Measurements from ENCODE around the gene HLA-DPB1.

Gene HLA-DPB1

GRCh38 chr6:33105386-33105785 lies 29.6 kb downstream of the HLA-DPB1 start:
- Histone ChIP-seq H3K9me2 (replicated peaks; ENCODE audit: low read depth, low read length) (no peaks in the 10 kb centered on the region), H3K79me2 (ENCODE audit: insufficient read depth, low read length) (no peaks in the 10 kb centered on the region), H3K4me3 (ENCODE audit: low read length, poor library complexity, severe bottlenecking) (no peak overlapping the region), H2AFZ (ENCODE audit: low read length) (no peak overlapping the region), H3K9me3 (ENCODE audit: insufficient read depth, low read depth, low read length) (peaks cover 7% of the 10 kb centered on the region; the same call in 1 of the 2 replicates), H3K9ac (ENCODE audit: low read depth, low read length, poor library complexity, severe bottlenecking) (no peak overlapping the region), H3K4me1 (ENCODE audit: insufficient read depth, low read length, poor library complexity, severe bottlenecking) (no peaks in the 10 kb centered on the region), H4K20me1 (ENCODE audit: insufficient read depth, low read length, poor library complexity, severe bottlenecking) (no peaks in the 10 kb centered on the region), H3K27me3 (ENCODE audit: insufficient read depth, low read length, poor library complexity, severe bottlenecking) (peaks cover 66% of the 10 kb centered on the region), H3K36me3 (ENCODE audit: insufficient read depth, low read length) (no peaks in the 10 kb centered on the region), H3K4me2 (ENCODE audit: low read depth, low read length, poor library complexity, severe bottlenecking) (no peak overlapping the region), H3F3A (ENCODE audit: low read depth) (no peaks in the 10 kb centered on the region)
- TF ChIP-seq EZH2phosphoT487 (IDR thresholded peaks at IDR 0.05; ENCODE audit: borderline replicate concordance) (no peak), CTCF (conservative IDR thresholded peaks at IDR 0.05; ENCODE audit: low read length) (no peak)

GRCh38 chr6:33105916-33106871 lies 30.4 kb downstream of the HLA-DPB1 start:
- Histone ChIP-seq H4K20me1 (ENCODE audit: insufficient read depth, low read length, poor library complexity, severe bottlenecking) (no peaks in the 10 kb centered on the region), H2AFZ (ENCODE audit: low read length) (no peak overlapping the region), H3K4me2 (ENCODE audit: low read depth, low read length, poor library complexity, severe bottlenecking) (no peak overlapping the region), H3K79me2 (ENCODE audit: insufficient read depth, low read length) (no peaks in the 10 kb centered on the region), H3K9me2 (replicated peaks; ENCODE audit: low read depth, low read length) (no peaks in the 10 kb centered on the region), H3K4me3 (ENCODE audit: low read length, poor library complexity, severe bottlenecking) (no peak overlapping the region), H3K9me3 (ENCODE audit: insufficient read depth, low read depth, low read length) (no peaks in the 10 kb centered on the region), H3K36me3 (ENCODE audit: insufficient read depth, low read length) (no peaks in the 10 kb centered on the region), H3K27me3 (ENCODE audit: insufficient read depth, low read length, poor library complexity, severe bottlenecking) (peaks cover 66% of the 10 kb centered on the region), H3K4me1 (ENCODE audit: insufficient read depth, low read length, poor library complexity, severe bottlenecking) (no peaks in the 10 kb centered on the region), H3F3A (ENCODE audit: low read depth) (no peaks in the 10 kb centered on the region), H3K9ac (ENCODE audit: low read depth, low read length, poor library complexity, severe bottlenecking) (no peak overlapping the region)
- TF ChIP-seq CTCF (conservative IDR thresholded peaks at IDR 0.05; ENCODE audit: low read length), result no peak
- no peak for TF ChIP-seq EZH2phosphoT487 (IDR thresholded peaks at IDR 0.05; ENCODE audit: borderline replicate concordance)

GRCh38 chr6:33107641-33108040 lies 31.9 kb downstream of the HLA-DPB1 start:
- Histone ChIP-seq H2AFZ (ENCODE audit: low read length) (no peak overlapping the region), H3K4me3 (ENCODE audit: low read length, poor library complexity, severe bottlenecking) (no peak overlapping the region), H3K79me2 (ENCODE audit: insufficient read depth, low read length) (no peaks in the 10 kb centered on the region), H3K4me1 (ENCODE audit: insufficient read depth, low read length, poor library complexity, severe bottlenecking) (no peaks in the 10 kb centered on the region), H3K4me2 (ENCODE audit: low read depth, low read length, poor library complexity, severe bottlenecking) (no peak overlapping the region), H3K36me3 (ENCODE audit: insufficient read depth, low read length) (no peaks in the 10 kb centered on the region), H3F3A (ENCODE audit: low read depth) (no peaks in the 10 kb centered on the region), H3K9me2 (replicated peaks; ENCODE audit: low read depth, low read length) (no peaks in the 10 kb centered on the region), H3K27me3 (ENCODE audit: insufficient read depth, low read length, poor library complexity, severe bottlenecking) (peaks cover 66% of the 10 kb centered on the region), H3K9me3 (ENCODE audit: insufficient read depth, low read depth, low read length) (no peaks in the 10 kb centered on the region), H3K9ac (ENCODE audit: low read depth, low read length, poor library complexity, severe bottlenecking) (no peak overlapping the region), H4K20me1 (ENCODE audit: insufficient read depth, low read length, poor library complexity, severe bottlenecking) (no peaks in the 10 kb centered on the region)
- TF ChIP-seq EZH2phosphoT487 (IDR thresholded peaks at IDR 0.05; ENCODE audit: borderline replicate concordance) (no peak), CTCF (conservative IDR thresholded peaks at IDR 0.05; ENCODE audit: low read length) (no peak)
